HCT116 (cell line): ENCODE measurements around the gene ZNF619. TPM values are rescaled to one million over a fixed set of nuclear protein-coding genes. Genes with fewer than 3 reads are reported as not detected.

ENCODE experiments used
- ATAC-seq: fragments of 200-7000 bp; cut with Tn5 transposase; 2 replicates; pipeline ENCODE4 v1.9.1; 2020; ENCODE audit warnings: mild to moderate bottlenecking, moderate library complexity
- BruUV-seq: library from RNA; stranded (reverse); fragments of 400-500 nt; replicated peaks from 2 replicates; lab custom pipeline; 2021; lab: Mats Ljungman, UMichigan
- CTCF ChIA-PET: fragments of 300-600 bp; sonication (Branson Sonifier 250); formaldehyde crosslinking; loops from one replicate; lab custom pipeline; 2021; ENCODE audit warnings: antibody characterized with exemption; lab: Charles Lee
- POLR2A ChIA-PET: fragments of 300-600, 350-600 bp; sonication (Branson Sonifier 250); formaldehyde crosslinking; loops from one replicate; lab custom pipeline; 2021; ENCODE audit warnings: antibody characterized with exemption; lab: Charles Lee
- RAD21 ChIA-PET, 2 experiments: fragments of 300-600 bp; sonication (Branson Sonifier 250); formaldehyde crosslinking; loops; one replicate each; lab custom pipeline; 2023; ENCODE audit warnings: low total read pairs in 2 of 2; ENCODE audit not compliant: uncharacterized antibody in 2 of 2, unreplicated experiment in 2 of 2, low non-redundant PET in 1 of 2; lab: Charles Lee
- DNase-seq: peaks from one replicate; pipeline ENCODE4 v3.0.0-alpha.2; 2010; ENCODE audit warnings: low read depth, low spot score
- H2AFZ ChIP-seq: fragments of 200-600 bp; shearing (Covaris generic), sonication (generic); 2 replicates; pipeline ENCODE4 v1.6.1; 2017; ENCODE audit warnings: low read depth, mixed run types, mixed read lengths, antibody characterized with exemption, low read length; ENCODE audit not compliant: poor library complexity, severe bottlenecking
- H3K27ac ChIP-seq: 2 replicates; pipeline ENCODE4 v1.5.1; 2012; ENCODE audit warnings: low read depth, low read length
- H3K27me3 ChIP-seq: fragments of 200-600 bp; sonication (generic); 2 replicates; pipeline ENCODE4 v1.6.1; 2016; ENCODE audit warnings: mixed run types, low read length, mixed read lengths; ENCODE audit not compliant: insufficient read depth
- H3K36me3 ChIP-seq, 2 experiments: fragments of 200-500 bp in 1 of 2; fragments of 200-600 bp in 1 of 2; sonication (Bioruptor generic) in 1 of 2; sonication (generic) in 1 of 2; 2 replicates each; pipeline versions ENCODE4 v1.5.1 to v1.6.1; 2014 to 2016; ENCODE audit warnings: low read length in 2 of 2, inconsistent platforms in 1 of 2, mixed read lengths in 1 of 2, mixed run types in 1 of 2; ENCODE audit not compliant: insufficient read depth in 2 of 2, control insufficient read depth in 1 of 2
- H3K4me1 ChIP-seq, 2 experiments: fragments of 200-600 bp in 1 of 2; sonication (generic) in 1 of 2; 2 replicates each; pipeline versions ENCODE4 v1.5.1 to v1.6.1; 2012 to 2017; ENCODE audit warnings: low read length in 2 of 2, inconsistent platforms in 1 of 2, mild to moderate bottlenecking in 1 of 2, mixed read lengths in 1 of 2, mixed run types in 1 of 2, moderate library complexity in 1 of 2; ENCODE audit not compliant: insufficient read depth in 2 of 2, control insufficient read depth in 1 of 2
- H3K4me2 ChIP-seq: fragments of 200-600 bp; sonication (generic); 2 replicates; pipeline ENCODE4 v1.6.1; 2017; ENCODE audit warnings: mixed run types, low read length, mixed read lengths
- H3K4me3 ChIP-seq, 2 experiments: fragments of 200-600 bp in 1 of 2; sonication (generic) in 1 of 2; replicated peaks in 1 of 2; 2 replicates each; pipeline ENCODE4 v1.5.1; 2011 to 2016; ENCODE audit warnings: low read length in 2 of 2, control low read depth in 1 of 2, low read depth in 1 of 2, mild to moderate bottlenecking in 1 of 2, mixed read lengths in 1 of 2, mixed run types in 1 of 2
- H3K79me2 ChIP-seq: fragments of 200-600 bp; sonication (generic); 2 replicates; pipeline ENCODE4 v1.6.1; 2017; ENCODE audit warnings: mild to moderate bottlenecking, mixed run types, low read length, moderate library complexity, mixed read lengths; ENCODE audit not compliant: insufficient read depth
- H3K9ac ChIP-seq: fragments of 200-600 bp; sonication (generic); 2 replicates; pipeline ENCODE4 v1.6.1; 2016; ENCODE audit warnings: low read length, mixed read lengths
- H3K9me2 ChIP-seq: fragments of 200-600 bp; sonication (generic), shearing (Covaris generic); 2 replicates; pipeline ENCODE4 v1.6.1; 2017; ENCODE audit warnings: mixed run types, mild to moderate bottlenecking, moderate library complexity; ENCODE audit not compliant: insufficient read depth
- H3K9me3 ChIP-seq, 2 experiments: fragments of 200-500 bp in 1 of 2; fragments of 200-600 bp in 1 of 2; sonication (Bioruptor generic) in 1 of 2; sonication (generic) in 1 of 2; 2 replicates each; pipeline ENCODE4 v1.6.1; 2014 to 2017; ENCODE audit warnings: low read length in 2 of 2, mixed read lengths in 2 of 2, inconsistent platforms in 1 of 2, low read depth in 1 of 2, mild to moderate bottlenecking in 1 of 2, mixed run types in 1 of 2, moderate library complexity in 1 of 2; ENCODE audit not compliant: control insufficient read depth in 1 of 2, insufficient read depth in 1 of 2
- H4K20me1 ChIP-seq: fragments of 200-600 bp; sonication (generic), shearing (Covaris generic); 2 replicates; pipeline ENCODE4 v1.6.1; 2017; ENCODE audit warnings: mixed run types, mild to moderate bottlenecking, moderate library complexity; ENCODE audit not compliant: insufficient read depth
- CEBPB ChIP-seq: IDR thresholded peaks from 2 replicates; pipeline ENCODE4 v1.6.1; 2012; ENCODE audit warnings: low read depth
- EGR1 ChIP-seq: IDR thresholded peaks from 2 replicates; pipeline ENCODE4 v1.6.1; 2012; ENCODE audit warnings: low read depth
- ELF1 ChIP-seq: IDR thresholded peaks from 2 replicates; pipeline ENCODE4 v1.6.1; 2012; ENCODE audit warnings: low read depth, borderline replicate concordance
- EZH2phosphoT487 ChIP-seq: fragments of 200-600 bp; IDR thresholded peaks from 2 replicates; pipeline ENCODE4 v1.6.1; 2018; ENCODE audit warnings: antibody characterized with exemption, borderline replicate concordance
- FOSL1 ChIP-seq: IDR thresholded peaks from 2 replicates; pipeline ENCODE4 v1.6.1; 2012; ENCODE audit warnings: low read depth
- POLR2AphosphoS5 ChIP-seq: IDR thresholded peaks from 2 replicates; pipeline ENCODE4 v1.6.1; 2011; ENCODE audit warnings: mild to moderate bottlenecking, low read depth, low read length, moderate library complexity
- SP1 ChIP-seq: IDR thresholded peaks from 2 replicates; pipeline ENCODE4 v1.6.1; 2012; ENCODE audit warnings: low read depth
- SRF ChIP-seq: IDR thresholded peaks from 2 replicates; pipeline ENCODE4 v1.6.1; 2012; ENCODE audit warnings: low read depth
- TCF7L2 ChIP-seq: IDR thresholded peaks from 2 replicates; pipeline ENCODE4 v1.7.0; 2011; ENCODE audit warnings: borderline replicate concordance, inconsistent platforms; ENCODE audit not compliant: insufficient read depth, insufficient read length; ENCODE audit errors: extremely low read depth
- YY1 ChIP-seq: IDR thresholded peaks from 2 replicates; pipeline ENCODE4 v1.6.1; 2011; ENCODE audit warnings: low read length, low read depth, moderate library complexity, mild to moderate bottlenecking; ENCODE audit not compliant: insufficient replicate concordance; ENCODE audit errors: extremely low read depth
- ZFX ChIP-seq: fragments of 450-650 bp; IDR thresholded peaks from 2 replicates; pipeline ENCODE4 v1.6.1; 2017
- ZNF274 ChIP-seq: fragments of 200-500 bp; sonication (Bioruptor generic); IDR thresholded peaks from 2 replicates; pipeline ENCODE4 v1.6.1; 2014; ENCODE audit warnings: mild to moderate bottlenecking, low read depth, low read length, inconsistent platforms
- intact Hi-C: fragments of 100-400 bp; cut with micrococcal nuclease; formaldehyde crosslinking; loops from 2 replicates; pipeline ENCODE4 v1.10.0; 2022
- total RNA-seq: library from RNA; stranded (reverse); gene quantifications from one replicate; pipeline ENCODE4 v1.2.1, GENCODE V29; 2021; ENCODE audit not compliant: unreplicated experiment
- TF ChIP-seq, protein P1 (sequence below): IDR thresholded peaks from 2 replicates; pipeline ENCODE4 v1.6.1; 2012; ENCODE audit warnings: low read depth

ZNF619 gene
- total RNA-seq, 1 experiment from 2014 or later, result 7.3 TPM

DNA sequence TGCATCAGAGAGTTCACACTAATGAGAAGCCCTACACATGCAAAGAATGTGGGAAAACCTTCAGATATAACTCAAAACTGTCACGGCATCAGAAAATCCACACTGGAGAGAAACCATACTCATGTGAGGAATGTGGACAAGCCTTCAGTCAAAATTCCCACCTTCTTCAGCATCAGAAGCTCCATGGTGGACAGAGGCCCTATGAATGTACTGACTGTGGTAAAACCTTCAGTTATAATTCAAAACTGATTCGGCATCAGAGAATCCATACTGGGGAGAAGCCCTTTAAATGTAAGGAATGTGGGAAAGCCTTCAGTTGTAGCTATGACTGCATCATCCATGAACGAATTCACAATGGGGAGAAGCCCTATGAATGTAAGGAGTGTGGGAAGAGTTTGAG is 10.2 kb downstream of the ZNF619 start (continued):
- TF ChIP-seq, protein P1, sequence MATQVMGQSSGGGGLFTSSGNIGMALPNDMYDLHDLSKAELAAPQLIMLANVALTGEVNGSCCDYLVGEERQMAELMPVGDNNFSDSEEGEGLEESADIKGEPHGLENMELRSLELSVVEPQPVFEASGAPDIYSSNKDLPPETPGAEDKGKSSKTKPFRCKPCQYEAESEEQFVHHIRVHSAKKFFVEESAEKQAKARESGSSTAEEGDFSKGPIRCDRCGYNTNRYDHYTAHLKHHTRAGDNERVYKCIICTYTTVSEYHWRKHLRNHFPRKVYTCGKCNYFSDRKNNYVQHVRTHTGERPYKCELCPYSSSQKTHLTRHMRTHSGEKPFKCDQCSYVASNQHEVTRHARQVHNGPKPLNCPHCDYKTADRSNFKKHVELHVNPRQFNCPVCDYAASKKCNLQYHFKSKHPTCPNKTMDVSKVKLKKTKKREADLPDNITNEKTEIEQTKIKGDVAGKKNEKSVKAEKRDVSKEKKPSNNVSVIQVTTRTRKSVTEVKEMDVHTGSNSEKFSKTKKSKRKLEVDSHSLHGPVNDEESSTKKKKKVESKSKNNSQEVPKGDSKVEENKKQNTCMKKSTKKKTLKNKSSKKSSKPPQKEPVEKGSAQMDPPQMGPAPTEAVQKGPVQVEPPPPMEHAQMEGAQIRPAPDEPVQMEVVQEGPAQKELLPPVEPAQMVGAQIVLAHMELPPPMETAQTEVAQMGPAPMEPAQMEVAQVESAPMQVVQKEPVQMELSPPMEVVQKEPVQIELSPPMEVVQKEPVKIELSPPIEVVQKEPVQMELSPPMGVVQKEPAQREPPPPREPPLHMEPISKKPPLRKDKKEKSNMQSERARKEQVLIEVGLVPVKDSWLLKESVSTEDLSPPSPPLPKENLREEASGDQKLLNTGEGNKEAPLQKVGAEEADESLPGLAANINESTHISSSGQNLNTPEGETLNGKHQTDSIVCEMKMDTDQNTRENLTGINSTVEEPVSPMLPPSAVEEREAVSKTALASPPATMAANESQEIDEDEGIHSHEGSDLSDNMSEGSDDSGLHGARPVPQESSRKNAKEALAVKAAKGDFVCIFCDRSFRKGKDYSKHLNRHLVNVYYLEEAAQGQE, result no peak
- no peak for TF ChIP-seq YY1
- no peak for TF ChIP-seq SRF
- TF ChIP-seq EGR1, result no peak
- TF ChIP-seq, all 23 proteins: peak for 0

- ChIA-PET RAD21 (no interaction called here), POLR2A (no interaction called here), CTCF (no interaction called here)
- Histone ChIP-seq H3K4me3 (no peak overlapping the region), H3K36me3 (peaks cover 0 to 18% of the 10 kb centered on the region in 2 experiments; a peak in 2 of 4 replicates), H3K9me2 (no peaks in the 10 kb centered on the region), H3K79me2 (no peaks in the 10 kb centered on the region), H2AFZ (no peak overlapping the region), H3K27ac (no peak overlapping the region), H3K4me1 (no peaks in the 10 kb centered on the region), H3K27me3 (no peaks in the 10 kb centered on the region), H3K4me2 (no peak overlapping the region), H3K9me3 (peaks cover 0 to 4% of the 10 kb centered on the region in 2 experiments; a peak in 1 of 4 replicates), H3K9ac (no peak overlapping the region), H4K20me1 (no peaks in the 10 kb centered on the region)
- no TSS peak for BruUV-seq
- intact Hi-C loops, result no loop called here
- DNase-seq (no peak), ATAC-seq (no peak)
- TF ChIP-seq TCF7L2 (no peak), SRF (no peak), ZNF274 (no peak), CEBPB (no peak), EZH2phosphoT487 (no peak), FOSL1 (no peak), POLR2AphosphoS5 (no peak), SP1 (no peak), YY1 (no peak), ZFX (no peak), EGR1 (no peak), ELF1 (no peak)
These were observed 14.0 kb downstream of the ZNF619 start for GRCh38 chr3:40490916-40491315.
